CD4-positive, alpha-beta T cell treated with Interferon alpha-2 for 1 hour (primary cell): ENCODE results near the gene TRIM15.
A peak's percentile ranks its signal among the peaks of the same experiment; 100 is the strongest.
"Not testable (repeated sequence)": the region's sequence is repeated elsewhere in the genome, so short reads cannot be mapped to it uniquely, and the experiment has no call there.

Source experiments
- DNase-seq, 2 donors: peaks; one replicate each; pipeline ENCODE4 v3.0.0-alpha.2; 2020 to 2022

The TRIM15 gene

DNA sequence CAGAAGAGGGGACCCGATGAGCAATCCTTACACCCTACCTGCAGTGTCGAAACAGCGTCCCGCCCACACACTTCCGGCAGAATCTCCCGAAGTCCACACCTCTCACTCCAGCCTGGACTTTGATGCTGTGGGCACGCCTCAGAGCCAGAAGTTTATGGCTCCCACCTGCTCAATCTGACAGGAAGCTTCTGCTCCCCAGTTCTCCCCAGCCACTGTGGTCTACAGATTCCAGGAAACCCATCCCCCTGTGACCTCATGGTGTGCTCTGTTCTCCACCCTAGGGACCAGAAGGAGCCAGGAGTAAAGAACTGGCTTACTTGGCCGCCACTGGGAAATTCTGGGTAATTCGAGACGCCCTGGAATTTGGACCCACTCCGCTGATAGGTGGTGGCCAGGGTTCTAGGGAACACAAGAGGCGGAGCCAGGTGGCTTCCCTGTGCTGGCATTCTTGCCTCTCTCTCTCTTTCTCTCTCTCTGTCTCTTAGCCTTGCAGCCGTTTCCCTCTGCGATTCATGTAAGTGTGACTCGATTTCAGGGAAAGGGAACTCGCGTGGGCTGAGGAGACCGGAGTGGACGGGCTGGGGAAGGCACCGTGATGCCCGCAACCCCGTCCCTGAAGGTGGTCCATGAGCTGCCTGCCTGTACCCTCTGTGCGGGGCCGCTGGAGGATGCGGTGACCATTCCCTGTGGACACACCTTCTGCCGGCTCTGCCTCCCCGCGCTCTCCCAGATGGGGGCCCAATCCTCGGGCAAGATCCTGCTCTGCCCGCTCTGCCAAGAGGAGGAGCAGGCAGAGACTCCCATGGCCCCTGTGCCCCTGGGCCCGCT lies at the start of gene TRIM15:
Gene TRIM15, plus strand, starts transcription at position 457 of the 828 bp plus-strand sequence. Its CDS starts 139 bp downstream, at position 596.
- peak in 1 of 2 donors; percentile 36 for DNase-seq

DNA sequence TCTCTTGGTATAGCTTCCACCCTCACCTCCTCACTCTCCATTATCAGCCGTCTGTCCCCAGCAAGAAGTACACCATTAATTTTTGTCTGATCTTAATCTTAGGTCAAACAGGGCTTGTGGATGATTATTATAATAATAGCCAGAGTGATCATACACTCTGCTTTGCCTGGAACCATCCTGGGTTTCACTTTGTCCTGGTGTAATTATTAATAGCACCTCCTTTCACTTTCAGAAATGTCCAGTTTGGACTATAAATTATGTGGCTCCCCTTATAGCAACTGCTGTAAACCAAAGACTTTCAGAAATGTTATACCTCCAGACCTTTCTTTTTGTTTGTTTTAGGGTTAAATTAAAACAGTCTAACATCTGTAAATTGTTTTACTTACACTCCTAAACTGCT lies 49.5 kb upstream of the TRIM15 start:
- no peak for DNase-seq

DNA sequence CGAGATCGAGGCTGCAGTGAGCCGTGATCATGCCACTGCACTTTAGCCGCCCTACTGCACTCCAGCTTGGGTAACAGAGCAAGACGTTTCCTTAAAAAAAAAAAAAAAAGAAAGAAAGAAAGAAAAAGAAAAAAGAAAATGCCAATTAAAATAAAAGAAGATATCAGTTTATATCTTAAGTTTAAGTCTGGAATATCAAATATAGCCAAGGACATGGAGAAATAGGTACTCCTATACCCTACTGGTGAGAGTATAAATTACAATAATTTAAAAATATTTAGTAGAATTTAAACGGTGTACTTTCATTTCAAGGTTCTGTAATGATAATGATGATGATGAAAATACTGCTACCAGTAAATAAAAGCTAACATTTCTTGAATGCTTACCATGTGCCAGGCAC lies 46.6 kb upstream of the TRIM15 start:
- no peak for DNase-seq

DNA sequence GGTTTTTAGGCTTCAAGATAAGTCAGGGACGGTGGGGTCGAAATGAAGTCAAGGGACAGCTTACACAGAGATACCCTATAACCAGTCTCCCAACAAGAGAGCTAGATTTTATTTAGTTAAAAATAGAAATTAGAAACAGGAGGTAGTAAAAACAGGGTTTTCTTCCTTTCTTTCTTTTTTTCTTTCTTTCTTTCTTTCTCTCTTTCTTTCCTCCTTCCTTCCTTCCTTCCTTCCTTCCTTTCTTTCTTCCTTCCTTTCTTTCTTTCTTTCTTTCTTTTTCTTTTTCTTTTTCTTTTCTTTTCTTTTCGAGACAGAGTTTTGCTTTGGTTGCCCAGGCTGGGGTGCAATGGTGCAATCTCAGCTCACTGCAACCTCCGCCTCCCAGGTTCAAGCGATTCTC lies 44.7 kb upstream of the TRIM15 start:
- DNase-seq = not testable (repeated sequence)

DNA sequence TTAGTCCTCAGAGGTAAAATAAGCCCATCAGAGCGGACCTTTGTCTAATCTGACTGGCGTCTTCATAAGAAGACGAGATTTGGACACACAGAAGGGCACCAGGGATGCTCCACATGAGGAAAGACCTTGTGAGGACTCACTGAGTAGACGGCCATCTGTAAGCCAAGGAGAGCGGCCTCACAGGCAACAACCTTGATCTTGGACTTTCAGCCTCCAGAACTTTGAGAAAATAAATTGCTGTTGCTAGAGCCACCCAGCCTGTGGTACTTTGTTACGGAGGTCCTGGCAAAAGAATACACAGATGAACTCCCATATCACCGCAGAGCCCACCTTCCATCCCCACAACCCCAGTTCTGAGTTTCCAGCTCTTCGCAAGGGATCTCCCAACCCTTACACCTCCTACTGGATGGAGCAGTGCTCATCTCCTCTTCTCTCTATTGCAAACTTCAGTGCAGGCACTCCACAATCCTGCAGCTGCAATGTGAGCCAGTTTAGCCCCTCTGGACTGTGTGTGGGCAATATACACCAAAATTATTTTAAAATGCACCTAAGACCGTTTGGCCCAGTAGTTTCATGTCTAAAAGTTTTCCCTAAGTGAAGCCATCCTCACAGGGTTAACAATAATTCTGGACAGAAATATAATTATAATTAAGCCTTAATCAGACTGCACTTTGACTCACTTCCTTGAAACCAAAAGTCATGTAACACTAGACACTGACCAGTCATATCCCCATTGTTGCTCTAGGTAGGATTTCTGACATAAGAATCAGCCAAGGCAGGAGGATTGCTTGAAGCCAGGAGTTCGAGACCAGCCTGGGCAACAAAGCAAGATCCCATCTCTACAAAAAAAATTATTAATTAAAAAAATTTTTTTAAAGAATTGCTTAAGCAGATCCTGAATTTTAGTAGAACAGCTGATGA lies 41.6 kb upstream of the TRIM15 start:
- no peak for DNase-seq

DNA sequence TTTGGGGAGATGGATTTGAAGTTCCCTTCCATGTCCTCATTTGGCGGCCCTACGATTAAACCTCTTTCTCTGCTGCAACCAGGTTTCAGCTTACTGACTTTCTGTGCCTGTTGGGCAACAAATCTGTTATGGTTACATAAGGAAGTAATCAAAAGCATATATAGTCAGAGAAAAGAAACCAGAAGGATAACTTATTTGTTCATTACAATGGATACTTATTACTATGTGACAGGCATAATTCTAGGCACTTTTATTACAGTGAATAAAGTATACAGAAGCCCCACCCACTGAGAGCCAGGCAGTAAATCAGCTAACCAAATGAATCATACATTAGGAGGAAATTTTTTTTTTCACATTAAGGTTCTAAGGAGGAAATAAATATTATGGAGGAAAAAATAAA lies 40.8 kb upstream of the TRIM15 start:
- no peak for DNase-seq

DNA sequence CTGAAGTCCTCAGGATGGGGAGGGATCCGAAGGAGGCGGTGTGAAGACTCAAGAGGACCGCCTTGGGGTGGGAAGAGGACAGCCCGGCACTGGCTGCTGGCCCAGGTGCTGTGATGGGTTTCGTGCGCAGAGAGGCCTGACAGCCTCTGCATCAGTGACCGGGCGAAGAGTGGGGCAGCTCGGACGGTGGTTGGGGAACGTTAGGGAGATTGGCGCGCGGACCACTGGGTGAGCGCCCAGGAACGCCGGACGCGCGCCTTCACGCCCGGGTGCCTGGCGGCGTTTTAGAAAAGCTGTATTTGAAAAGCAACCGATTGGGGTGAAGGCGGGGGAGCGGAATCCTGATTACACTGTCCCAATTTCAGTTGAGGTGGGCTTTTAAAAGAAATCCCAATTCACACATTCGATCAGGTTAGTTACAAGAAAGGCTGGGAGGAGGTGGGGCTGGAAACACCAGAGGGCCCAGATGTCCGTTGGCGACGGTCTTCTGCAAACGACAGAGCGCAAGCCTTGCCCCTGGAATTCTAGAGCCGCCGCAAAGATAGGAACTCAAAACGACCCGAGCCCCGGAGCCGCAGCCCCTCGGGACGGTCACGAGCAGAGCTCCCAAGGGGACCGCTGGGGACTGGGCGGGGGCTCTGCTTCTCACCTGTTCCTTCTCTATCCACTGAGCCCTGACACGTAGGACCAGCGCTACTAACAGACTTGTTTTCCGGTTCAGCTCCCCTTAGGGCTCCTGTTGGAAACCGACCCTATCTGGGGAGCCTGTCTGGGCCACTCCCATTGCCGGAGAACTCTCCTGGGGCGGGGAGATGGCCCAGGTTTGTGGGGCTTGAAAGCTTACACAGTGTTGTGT lies 35.9 kb upstream of the TRIM15 start:
- DNase-seq = no peak

DNA sequence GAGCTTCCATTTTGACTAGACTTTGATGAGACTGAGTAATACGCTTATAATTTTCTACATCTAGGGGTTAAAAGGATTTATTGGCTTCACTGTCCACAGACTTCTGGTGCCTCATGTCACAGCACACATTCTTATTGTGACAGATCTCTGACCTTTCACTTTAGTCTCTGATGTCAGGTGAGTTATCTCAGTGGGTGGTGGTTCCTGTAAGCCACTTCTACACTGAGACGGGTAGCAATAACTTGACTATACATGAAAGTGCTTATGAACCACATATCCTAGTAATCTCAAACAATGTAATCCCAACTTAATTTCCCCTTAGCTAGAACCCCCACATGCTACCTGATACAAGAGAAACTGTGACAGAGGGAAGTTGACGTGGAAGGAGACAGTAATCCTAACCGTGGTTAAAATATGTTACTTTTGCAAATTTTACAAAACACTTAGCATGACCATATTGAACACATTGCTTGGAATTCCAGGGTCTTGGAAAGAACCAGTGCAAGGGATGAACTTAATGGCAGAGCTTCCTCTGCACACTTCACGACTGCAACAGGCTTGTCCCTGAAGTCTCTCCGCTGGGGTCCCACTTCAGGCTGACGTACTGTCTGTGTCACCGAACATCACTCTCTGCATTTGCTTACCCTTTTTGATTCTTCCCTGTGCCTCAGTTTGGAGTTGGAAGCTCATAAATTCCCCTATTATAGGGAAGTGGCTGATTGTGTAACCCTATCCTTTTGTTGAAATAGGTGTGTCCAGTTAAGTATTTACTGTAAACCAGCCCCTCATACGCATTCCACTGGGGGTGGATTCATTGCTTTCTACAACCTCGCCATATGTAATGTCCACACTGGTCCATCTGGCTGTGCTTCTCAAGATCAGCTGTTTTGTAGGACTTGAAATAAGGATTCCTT lies 33.8 kb upstream of the TRIM15 start:
- no peak for DNase-seq

DNA sequence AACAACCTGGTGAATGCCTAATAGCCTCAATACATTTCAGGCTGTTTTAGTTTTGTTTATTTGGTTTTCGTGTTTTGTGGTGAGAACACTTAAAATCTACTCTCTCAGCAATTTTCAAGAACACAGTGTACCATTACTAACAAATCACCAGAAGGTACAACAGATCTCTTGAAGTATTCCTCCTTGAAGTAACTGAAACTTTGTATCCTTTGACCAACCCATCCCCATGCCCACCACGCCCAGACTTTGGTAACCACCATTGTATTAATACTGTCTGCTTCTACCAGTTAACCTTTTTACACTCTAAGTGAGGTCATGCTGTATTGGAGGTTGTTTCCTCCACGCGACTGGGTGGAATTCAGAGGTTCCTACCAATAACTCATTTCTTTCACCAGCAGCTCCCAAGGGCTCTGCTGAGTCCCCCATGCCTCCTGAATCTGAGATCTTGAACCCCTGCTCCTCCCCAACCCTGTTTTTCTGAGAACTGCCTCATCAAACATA lies 33.1 kb upstream of the TRIM15 start:
- DNase-seq = no peak

DNA sequence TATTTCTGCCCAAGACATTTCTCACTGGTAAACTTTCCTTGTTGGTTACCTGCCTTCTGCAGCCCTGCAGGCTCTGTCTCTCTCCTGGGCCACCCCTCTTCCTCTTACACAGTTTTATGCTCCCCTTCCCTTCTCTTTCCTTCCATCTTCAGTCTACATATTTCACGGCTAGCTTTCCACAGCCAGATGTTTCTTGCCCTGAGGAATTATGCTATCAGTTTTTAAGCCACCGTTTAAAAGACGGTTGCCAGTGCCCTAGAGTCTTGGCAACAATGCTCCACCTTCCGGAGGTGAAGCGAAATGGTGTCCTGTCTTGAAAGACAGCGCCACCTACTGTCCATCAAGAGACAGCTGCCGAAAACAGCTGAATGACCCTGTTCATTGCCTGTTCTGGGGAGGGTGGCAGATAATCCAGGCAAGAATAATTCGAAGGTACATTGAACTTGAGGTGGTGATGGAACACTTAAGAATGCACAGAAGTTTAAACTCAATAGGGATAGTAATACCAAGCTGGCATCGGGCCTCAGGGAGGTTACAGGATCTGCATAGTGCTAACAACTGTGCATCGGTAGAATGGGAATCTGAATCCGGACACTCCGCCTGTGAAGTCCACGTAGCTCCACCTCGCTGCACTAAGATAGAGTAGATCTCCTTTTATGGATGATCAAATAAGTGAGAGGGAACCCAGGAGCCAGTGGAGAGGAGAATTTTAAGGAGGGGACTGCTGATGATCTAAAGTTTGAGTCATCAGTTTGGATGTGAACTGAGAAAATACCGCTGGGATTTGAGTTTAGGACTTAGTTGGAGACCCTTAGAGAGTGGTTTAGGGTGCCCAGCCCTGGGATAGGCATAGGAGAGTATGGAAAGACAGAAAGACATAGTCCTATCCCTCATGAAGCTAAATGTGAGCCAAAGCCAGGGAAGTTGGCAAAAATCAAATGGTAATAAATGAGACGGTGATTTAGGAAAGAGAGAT lies 32.2 kb upstream of the TRIM15 start:
- DNase-seq = peak; percentile 78 to 87

DNA sequence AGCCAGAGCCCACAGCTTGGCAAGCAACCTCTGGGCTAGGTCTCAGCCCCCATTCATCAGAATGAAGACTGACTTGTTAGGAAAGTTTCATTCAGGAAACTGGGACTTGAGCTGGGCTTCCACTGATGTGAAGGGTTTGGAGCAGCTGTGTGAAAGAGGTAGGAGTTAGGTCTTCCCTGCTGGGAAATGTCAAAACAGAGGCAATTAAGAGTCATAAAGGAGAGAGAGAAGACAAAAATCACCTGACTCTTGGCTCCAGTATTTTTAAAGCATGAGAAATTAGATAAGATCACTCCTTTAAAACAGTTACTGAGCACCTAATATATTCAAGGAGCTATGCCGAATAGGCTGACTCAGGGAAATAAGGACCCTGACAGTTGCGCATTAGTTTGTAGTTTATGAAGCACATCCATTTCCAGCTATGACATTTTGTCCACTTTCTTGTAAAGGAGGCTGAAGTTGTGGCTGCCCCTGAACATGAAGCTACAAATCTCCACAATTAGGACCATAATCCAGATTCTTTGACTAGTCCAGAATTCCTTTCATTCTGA lies 31.3 kb upstream of the TRIM15 start:
- DNase-seq = no peak

DNA sequence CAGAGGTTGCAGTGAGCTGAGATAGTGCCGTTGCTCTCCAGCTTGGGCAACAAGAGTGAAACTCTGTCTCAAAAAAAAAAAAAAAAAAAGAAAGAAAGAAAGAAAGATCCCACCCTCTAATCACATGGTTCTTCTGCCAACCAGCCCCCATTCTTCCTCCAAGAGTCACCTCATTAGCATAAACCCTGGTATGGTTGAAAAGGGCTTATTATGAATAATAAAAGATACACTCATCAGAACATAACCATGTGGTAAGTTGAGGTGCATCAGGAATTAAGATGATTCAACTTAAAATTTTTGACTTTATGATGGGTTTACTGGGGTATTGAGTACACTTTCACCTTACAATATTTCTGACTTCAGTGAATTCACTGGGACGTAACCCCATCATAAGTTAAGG lies 28.2 kb upstream of the TRIM15 start:
- DNase-seq = no peak

DNA sequence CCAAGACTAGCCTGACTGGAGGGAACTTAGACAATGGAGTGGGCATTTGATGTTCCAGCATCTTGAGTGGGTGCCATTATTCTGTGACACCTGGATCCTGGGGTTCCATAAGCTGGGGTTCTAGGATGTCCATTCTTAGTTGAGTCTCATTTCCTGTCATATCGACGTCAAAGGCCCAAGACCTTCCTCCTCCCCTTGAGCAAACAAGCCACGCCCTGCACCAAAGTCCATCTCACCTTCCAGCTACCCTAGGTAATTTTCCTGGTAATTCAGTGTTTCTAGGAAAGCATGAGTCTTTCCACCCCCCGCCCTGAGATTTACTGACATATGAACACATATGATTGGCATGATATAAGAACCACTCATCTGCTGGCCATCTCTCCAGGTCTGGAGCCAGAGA lies 27.6 kb upstream of the TRIM15 start, which contains the start of gene TRIM40:
Gene TRIM40, plus strand, starts transcription at position 384 of the 400 bp plus-strand sequence. CDS start 897 bp downstream, outside the sequence.
- DNase-seq = no peak

DNA sequence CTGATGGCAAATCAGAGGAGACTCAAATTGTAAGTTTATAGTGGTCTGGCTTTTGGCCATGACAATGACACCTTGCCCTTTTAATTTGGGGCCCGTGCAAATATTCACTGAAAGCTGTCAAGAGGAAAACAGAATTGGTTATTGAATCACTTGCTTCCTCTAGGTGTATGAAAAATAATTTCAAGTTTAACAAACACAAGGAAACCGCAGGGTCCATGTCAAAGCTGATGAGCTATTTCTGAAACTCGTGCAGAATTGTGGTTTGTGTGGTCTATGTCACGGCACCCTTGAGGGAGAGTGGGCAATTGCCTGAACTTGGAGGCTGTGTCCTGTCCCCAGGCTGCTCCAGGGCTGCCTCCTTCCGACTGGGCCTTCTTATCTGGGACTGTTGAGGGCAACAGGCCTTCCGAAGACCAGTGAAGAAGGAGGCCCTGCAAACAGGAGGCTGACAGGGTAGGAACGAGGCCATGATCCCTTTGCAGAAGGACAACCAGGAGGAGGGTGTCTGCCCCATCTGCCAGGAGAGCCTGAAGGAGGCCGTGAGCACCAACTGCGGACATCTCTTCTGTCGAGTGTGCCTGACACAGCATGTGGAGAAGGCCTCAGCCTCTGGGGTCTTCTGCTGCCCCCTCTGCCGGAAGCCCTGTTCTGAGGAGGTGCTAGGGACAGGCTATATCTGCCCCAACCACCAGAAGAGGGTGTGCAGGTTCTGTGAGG lies 26.6 kb upstream of the TRIM15 start:
- DNase-seq = no peak

DNA sequence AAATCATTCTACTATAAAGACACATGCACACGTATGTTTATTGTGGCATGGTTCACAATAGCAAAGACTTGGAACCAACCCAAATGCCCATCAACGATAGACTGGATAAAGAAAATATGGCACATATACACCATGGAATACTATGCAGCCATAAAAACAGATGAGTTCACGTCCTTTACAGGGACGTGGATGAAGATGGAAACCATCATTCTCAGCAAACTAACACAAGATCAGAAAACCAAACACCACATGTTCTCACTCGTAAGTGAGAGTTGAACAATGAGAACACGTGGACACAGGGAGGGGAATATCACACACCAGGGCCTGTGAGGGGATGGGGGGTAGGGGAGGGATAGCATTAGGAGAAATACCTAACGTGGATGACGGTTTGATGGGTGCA lies 23.1 kb upstream of the TRIM15 start:
- DNase-seq = not testable (repeated sequence)

DNA sequence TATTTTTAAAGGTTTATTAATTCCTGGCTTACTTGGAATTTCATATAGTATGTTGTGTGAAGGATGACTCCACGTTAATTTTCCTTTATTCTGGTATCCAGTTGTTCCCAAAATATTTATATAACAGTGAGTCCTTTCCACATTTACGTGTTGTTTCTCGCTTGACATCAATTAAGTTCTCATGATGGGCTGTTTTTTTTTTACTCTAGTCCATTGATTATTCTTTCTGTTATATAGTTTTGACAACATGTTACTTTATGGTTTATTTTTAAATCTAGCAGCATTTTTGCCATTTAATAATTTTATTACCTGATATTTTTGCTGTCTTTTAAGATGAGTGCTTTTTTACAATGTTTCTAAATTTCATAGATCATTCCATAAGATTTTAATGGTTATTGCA lies 20.7 kb upstream of the TRIM15 start:
- no peak for DNase-seq

DNA sequence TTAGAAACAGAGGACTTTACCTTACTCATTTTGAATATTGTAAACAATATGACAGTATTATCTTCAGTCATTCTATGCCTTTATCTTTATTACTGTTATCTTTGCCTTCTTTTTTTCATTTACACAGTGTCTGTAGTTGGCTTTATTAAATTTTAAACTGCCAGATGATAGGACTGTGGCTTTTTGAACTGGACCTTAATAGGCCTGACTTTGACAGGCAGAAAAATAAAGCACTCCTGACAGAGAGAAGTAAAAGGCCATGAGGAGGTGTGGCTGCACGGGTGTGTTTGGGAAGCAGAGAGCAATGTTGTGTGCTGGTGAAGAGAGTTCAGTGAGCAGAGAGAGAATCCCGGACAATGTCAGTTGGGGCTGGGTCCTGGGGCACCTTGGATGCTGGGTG lies 19.6 kb upstream of the TRIM15 start:
- DNase-seq = no peak

DNA sequence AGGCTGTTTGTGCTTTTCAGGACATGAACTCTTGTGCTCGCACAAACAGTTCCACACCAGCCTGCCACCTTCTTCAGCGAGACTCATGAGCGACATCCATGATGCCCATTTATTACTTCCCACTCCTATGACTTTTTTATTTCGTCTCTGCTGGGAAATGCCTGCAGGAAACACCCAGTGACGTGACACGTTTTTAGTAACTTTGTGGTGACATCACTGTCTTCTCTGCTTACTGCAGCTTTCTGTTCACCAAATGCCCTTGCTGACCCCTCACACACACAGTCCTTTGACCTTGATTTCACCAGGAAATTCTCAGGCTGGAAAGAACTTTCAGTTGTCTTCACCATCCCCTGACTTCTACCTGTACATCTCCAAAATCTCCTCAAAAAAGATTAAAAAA lies 18.5 kb upstream of the TRIM15 start:
- DNase-seq = no peak

DNA sequence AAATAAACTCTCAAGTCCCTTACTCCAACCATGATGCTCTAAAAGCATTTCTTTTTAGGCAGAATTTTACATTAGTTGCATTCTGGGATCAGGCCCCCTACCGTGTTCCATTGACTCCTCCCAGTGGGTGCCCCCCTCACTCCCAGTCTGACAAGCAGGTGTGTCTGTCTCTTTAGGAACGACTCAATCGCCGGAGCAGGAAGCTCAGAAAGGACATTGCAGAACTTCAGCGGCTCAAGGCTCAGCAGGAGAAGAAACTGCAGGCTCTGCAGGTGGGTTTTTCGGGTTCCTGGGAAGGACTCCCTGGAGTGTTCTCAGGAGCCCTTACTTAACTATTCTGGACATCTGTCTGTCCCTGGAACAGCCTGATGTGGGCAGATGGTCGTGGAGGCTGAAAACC lies 17.5 kb upstream of the TRIM15 start:
- no peak for DNase-seq
